Activated CD4-positive, alpha-beta T cell treated with anti-CD3 and anti-CD28 coated beads, Interleukin-2, Interleukin-4, amounts not matched to agents 100 ng/mL and 50 ng/mL, durations not matched to agents 16 hours and 8 hours (primary cell): ENCODE data around the gene NRSN1.
"Not testable (repeated sequence)": the region's sequence is repeated elsewhere in the genome, so short reads cannot be mapped to it uniquely, and the experiment has no call there.

Experiments
- DNase-seq: peaks from one replicate; pipeline ENCODE4 v3.0.0-alpha.2; 2020; ENCODE audit warnings: low spot score

NRSN1 gene

GRCh38 chr6:24142733-24143132 lies 16.7 kb downstream of the NRSN1 start:
- DNase-seq: not testable (repeated sequence)

GRCh38 chr6:24145690-24146131 lies 19.7 kb downstream of the NRSN1 start:
- no peak for DNase-seq

- DNase-seq: no peak
Measured at GRCh38 chr6:24146871-24147270, 20.9 kb downstream of the NRSN1 start.

GRCh38 chr6:24147511-24148153 lies 21.6 kb downstream of the NRSN1 start:
- DNase-seq: no peak

- DNase-seq: no peak
Measured at GRCh38 chr6:24148154-24148570, 22.1 kb downstream of the NRSN1 start.

- DNase-seq: no peak
Measured at GRCh38 chr6:24148684-24149083, 22.7 kb downstream of the NRSN1 start.

GRCh38 chr6:24149296-24149695 lies 23.3 kb downstream of the NRSN1 start:
- no peak for DNase-seq

- DNase-seq: no peak
Measured at GRCh38 chr6:24149836-24150235, 23.8 kb downstream of the NRSN1 start.

GRCh38 chr6:24152014-24152413 lies 26.0 kb downstream of the NRSN1 start:
- DNase-seq: no peak

GRCh38 chr6:24154121-24154520 lies 28.1 kb downstream of the NRSN1 start:
- DNase-seq: peak; percentile 19

- no peak for DNase-seq
Measured at GRCh38 chr6:24157886-24158285, 31.9 kb downstream of the NRSN1 start.

- DNase-seq: no peak
Measured at GRCh38 chr6:24183584-24183983, 57.6 kb downstream of the NRSN1 start.

- no peak for DNase-seq
Measured at GRCh38 chr6:24186349-24186748, 60.3 kb downstream of the NRSN1 start.

- DNase-seq: no peak
Measured at GRCh38 chr6:24187965-24188577, 62.1 kb downstream of the NRSN1 start.

- DNase-seq: no peak
Measured at GRCh38 chr6:24188578-24189080, 62.6 kb downstream of the NRSN1 start.

- no peak for DNase-seq
Measured at GRCh38 chr6:24191346-24191745, 65.3 kb downstream of the NRSN1 start.

- DNase-seq: no peak
Measured at GRCh38 chr6:24193364-24193763, 67.3 kb downstream of the NRSN1 start.

GRCh38 chr6:24194978-24195700 lies 69.1 kb downstream of the NRSN1 start:
- DNase-seq: no peak

GRCh38 chr6:24195836-24196597 lies 70.0 kb downstream of the NRSN1 start:
- no peak for DNase-seq
